GM12878 (cell line): ENCODE measurements around the gene DNTT. TPM values are rescaled to one million over a fixed set of nuclear protein-coding genes. Genes with fewer than 3 reads are reported as not detected.

Experiments
- CBFB ChIP-seq: IDR thresholded peaks from 2 replicates; pipeline ENCODE4 v1.6.1; 2016; ENCODE audit warnings: antibody characterized with exemption, low read depth
- CBX3 ChIP-seq: fragments of 200-600 bp; sonication (generic); IDR thresholded peaks from 2 replicates; pipeline ENCODE4 v1.6.1; 2016; ENCODE audit warnings: low read depth, borderline replicate concordance
- CHD1 ChIP-seq: IDR thresholded peaks from 2 replicates; pipeline ENCODE4 v1.6.1; 2012; ENCODE audit warnings: low read depth, low read length, improper control_type of control experiment
- CHD2 ChIP-seq: IDR thresholded peaks from 2 replicates; pipeline ENCODE4 v1.6.1; 2011; ENCODE audit warnings: low read depth, low read length, improper control_type of control experiment, borderline replicate concordance
- CHD4 ChIP-seq: fragments of 200-600 bp; sonication (generic); IDR thresholded peaks from 2 replicates; pipeline ENCODE4 v1.6.1; 2016; ENCODE audit warnings: mild to moderate bottlenecking
- DPF2 ChIP-seq: fragments of 450-650 bp; IDR thresholded peaks from 2 replicates; pipeline ENCODE4 v1.6.1; 2017; ENCODE audit warnings: mild to moderate bottlenecking
- E4F1 ChIP-seq: fragments of 450-650 bp; IDR thresholded peaks from 2 replicates; pipeline ENCODE4 v1.6.1; 2018; ENCODE audit warnings: borderline replicate concordance, mild to moderate bottlenecking; ENCODE audit not compliant: partially characterized antibody
- EGR1 ChIP-seq, 2 experiments: IDR thresholded peaks; 1 replicate in 1 of 2; 2 replicates in 1 of 2; pipeline ENCODE4 v1.6.1; 2011 to 2012; ENCODE audit warnings: low read depth in 2 of 2, low read length in 2 of 2, borderline replicate concordance in 1 of 2, mild to moderate bottlenecking in 1 of 2, moderate library complexity in 1 of 2
- GATAD2B ChIP-seq: fragments of 450-650 bp; conservative IDR thresholded peaks from 2 replicates; pipeline ENCODE4 v1.6.1; 2017; ENCODE audit warnings: low read depth, mild to moderate bottlenecking, moderate library complexity
- IKZF2 ChIP-seq, 2 experiments: fragments of 450-650 bp; IDR thresholded peaks; 2 replicates each; pipeline ENCODE4 v1.6.1; 2017; ENCODE audit warnings: mild to moderate bottlenecking in 2 of 2, moderate library complexity in 2 of 2
- IRF4 ChIP-seq: IDR thresholded peaks from 2 replicates; pipeline ENCODE4 v1.6.1; 2011; ENCODE audit warnings: low read depth, low read length
- JUNB ChIP-seq: IDR thresholded peaks from 2 replicates; pipeline ENCODE4 v1.6.1; 2016; ENCODE audit warnings: antibody characterized with exemption, mild to moderate bottlenecking
- LARP7 ChIP-seq: fragments of 450-650 bp; IDR thresholded peaks from 2 replicates; pipeline ENCODE4 v1.6.1; 2017; ENCODE audit warnings: mild to moderate bottlenecking
- MTA2 ChIP-seq: fragments of 450-650 bp; IDR thresholded peaks from 2 replicates; pipeline ENCODE4 v1.6.1; 2016; ENCODE audit warnings: low read depth, mild to moderate bottlenecking, moderate library complexity
- MXI1 ChIP-seq: fragments of 150-350 bp; IDR thresholded peaks from 2 replicates; pipeline ENCODE4 v1.6.1; 2011; ENCODE audit warnings: low read depth, mild to moderate bottlenecking, inconsistent platforms, low read length, improper control_type of control experiment
- MYB ChIP-seq: fragments of 150-350 bp; IDR thresholded peaks from 2 replicates; pipeline ENCODE4 v1.6.1; 2014; ENCODE audit warnings: mild to moderate bottlenecking, low read depth, low read length, borderline replicate concordance
- PAX5 ChIP-seq: IDR thresholded peaks from 2 replicates; pipeline ENCODE4 v1.6.1; 2011; ENCODE audit warnings: low read depth, low read length, borderline replicate concordance
- POLR2A ChIP-seq: IDR thresholded peaks from 2 replicates; pipeline ENCODE4 v1.6.1; 2011; ENCODE audit warnings: low read depth, mild to moderate bottlenecking, low read length
- POLR2AphosphoS2 ChIP-seq: IDR thresholded peaks from 2 replicates; pipeline ENCODE4 v1.6.1; 2011; ENCODE audit warnings: low read depth, mild to moderate bottlenecking, low read length, improper control_type of control experiment, moderate library complexity
- RCOR1 ChIP-seq: conservative IDR thresholded peaks from 2 replicates; pipeline ENCODE4 v1.6.1; 2012; ENCODE audit warnings: low read depth, low read length, improper control_type of control experiment
- SIX5 ChIP-seq: IDR thresholded peaks from 2 replicates; pipeline ENCODE4 v1.6.1; 2011; ENCODE audit warnings: mild to moderate bottlenecking, low read depth, low read length, moderate library complexity; ENCODE audit not compliant: severe bottlenecking
- SMAD1 ChIP-seq: fragments of 450-650 bp; IDR thresholded peaks from 2 replicates; pipeline ENCODE4 v1.6.1; 2018; ENCODE audit warnings: mild to moderate bottlenecking, low read depth; ENCODE audit not compliant: partially characterized antibody
- SREBF1 ChIP-seq: IDR thresholded peaks from 2 replicates; pipeline ENCODE4 v1.6.1; 2012; ENCODE audit warnings: mild to moderate bottlenecking, low read length
- SREBF2 ChIP-seq: IDR thresholded peaks from 2 replicates; pipeline ENCODE4 v1.6.1; 2012; ENCODE audit warnings: mild to moderate bottlenecking, low read length
- SUZ12 ChIP-seq: fragments of 200-600 bp; sonication (generic); IDR thresholded peaks from one replicate; pipeline ENCODE4 v1.6.1; 2018; ENCODE audit warnings: antibody characterized with exemption, mild to moderate bottlenecking; ENCODE audit not compliant: unreplicated experiment
- TCF12 ChIP-seq: IDR thresholded peaks from 2 replicates; pipeline ENCODE4 v1.6.1; 2011; ENCODE audit warnings: low read depth, mild to moderate bottlenecking, low read length
- YY1 ChIP-seq: IDR thresholded peaks from 2 replicates; pipeline ENCODE4 v1.6.1; 2011; ENCODE audit warnings: low read depth, mild to moderate bottlenecking, low read length
- ZNF384 ChIP-seq: IDR thresholded peaks from 2 replicates; pipeline ENCODE4 v1.6.1; 2012; ENCODE audit warnings: low read depth, mild to moderate bottlenecking, low read length, improper control_type of control experiment, borderline replicate concordance
- polyA plus RNA-seq, 11 experiments: library from polyadenylated mRNA; depleted of rRNA in 4 of 11; unstranded in 6 of 11; stranded (reverse) in 5 of 11; fragments of >200 nt; fragmentation: Nextera tagmentation in 4 of 11; fragmentation: Illumina TruSeq in 1 of 11; extraction: Ambion mirVana in 4 of 11; extraction: Trizol in 1 of 11; gene quantifications; 1 replicate in 1 of 11; 2 replicates in 10 of 11; pipeline versions ENCODE4 v1.2.1 to v1.2.3, GENCODE V29; 2011 to 2016; ENCODE audit warnings: inconsistent platforms in 2 of 11, missing spikeins in 2 of 11, low read depth in 1 of 11
- total RNA-seq, 4 experiments: library from RNA; depleted of rRNA in 3 of 4; stranded (reverse); fragments of >200 nt in 3 of 4; fragmentation: Illumina TruSeq in 1 of 4; extraction: Trizol in 1 of 4; gene quantifications; 2 replicates each; pipeline versions ENCODE4 v1.2.1 to v1.2.3, GENCODE V29; 2013 to 2021

The DNTT gene
- total and polyA plus RNA-seq, 10 of the 15 experiments (the other 5 are each of a cell fraction or from before 2014, with no cell fraction given), result 0.06 to 0.13 (median 0.09) TPM; not detected in 5

GRCh38 chr10:96287392-96288105 is 16.7 kb upstream of the DNTT start (continued):
- TF ChIP-seq CHD1 (no peak; the same call in 1 of the 2 replicates), POLR2A (no peak; the same call in 1 of the 2 replicates), SREBF2 (no peak), CBFB (no peak; the same call in none of the 2 replicates), RCOR1 (0 out of 2 replicates have a peak, but pooled peaks have one; percentile 89), JUNB (no peak), CBX3 (no peak), SMAD1 (no peak), MYB (0 out of 2 replicates have a peak, but pooled peaks have one; percentile 56), PAX5 (peak; percentile 59; the same call in 1 of the 2 replicates), IRF4 (no peak; the same call in 1 of the 2 replicates), ZNF384 (peak; percentile 99), CHD4 (no peak), YY1 (no peak; the same call in 1 of the 2 replicates), E4F1 (no peak), CHD2 (0 out of 2 replicates have a peak, but pooled peaks have one; percentile 70), IKZF2 (IDR thresholded peaks at IDR 0.05) (peak; percentile 86 to 89), DPF2 (peak; percentile 42), LARP7 (no peak), TCF12 (peak; percentile 96), MXI1 (peak; percentile 72; the same call in 1 of the 2 replicates), SUZ12 (no peak), POLR2AphosphoS2 (no peak), GATAD2B (peak; percentile 65), MTA2 (peak; percentile 53), SREBF1 (no peak), SIX5 (no peak), EGR1 (IDR thresholded peaks at IDR 0.05; ENCODE audit: borderline replicate concordance in 1 of 2, low read depth in 2 of 2, low read length in 2 of 2) (no peak)
